HG02885 (cell line): ENCODE measurements around the gene CST4.
"Not testable (repeated sequence)": the region's sequence is repeated elsewhere in the genome, so short reads cannot be mapped to it uniquely, and the experiment has no call there.

Experiments used
- ATAC-seq: cut with Tn5 transposase; IDR thresholded peaks from one replicate; pipeline ENCODE4 v1.9.1; 2021; ENCODE audit warnings: mild to moderate bottlenecking; ENCODE audit not compliant: unreplicated experiment, poor library complexity

The CST4 gene

GRCh38 chr20:23688684-23689398 lies at the start of gene CST4:
Gene CST4 (minus strand): TSS chr20:23689038. CDS start chr20:23688969, 69 bp downstream.
- ATAC-seq = not testable (repeated sequence)

GRCh38 chr20:23735391-23735790 lies 46.6 kb upstream of the CST4 start:
- ATAC-seq = not testable (repeated sequence)

- not testable (repeated sequence) for ATAC-seq
These were observed 46.1 kb upstream of the CST4 start for GRCh38 chr20:23734949-23735348.

GRCh38 chr20:23734440-23734839 lies 45.6 kb upstream of the CST4 start:
- not testable (repeated sequence) for ATAC-seq

GRCh38 chr20:23727016-23727415 lies 38.2 kb upstream of the CST4 start:
- ATAC-seq = no peak

- ATAC-seq = no peak
These were observed 36.3 kb upstream of the CST4 start for GRCh38 chr20:23725102-23725501.

GRCh38 chr20:23723659-23724307 lies 34.9 kb upstream of the CST4 start:
- ATAC-seq = peak; percentile 86

- ATAC-seq = not testable (repeated sequence)
These were observed 34.0 kb upstream of the CST4 start for GRCh38 chr20:23722851-23723250.

- ATAC-seq = no peak
These were observed 33.1 kb upstream of the CST4 start for GRCh38 chr20:23721962-23722361.

- ATAC-seq = not testable (repeated sequence)
These were observed 30.5 kb upstream of the CST4 start for GRCh38 chr20:23719351-23719750.

- not testable (repeated sequence) for ATAC-seq
These were observed 22.9 kb upstream of the CST4 start for GRCh38 chr20:23711778-23712177.

- ATAC-seq = no peak
These were observed 21.9 kb upstream of the CST4 start for GRCh38 chr20:23710771-23711170.

GRCh38 chr20:23705895-23706294 lies 17.1 kb upstream of the CST4 start:
- ATAC-seq = no peak

GRCh38 chr20:23702021-23702420 lies 13.2 kb upstream of the CST4 start:
- no peak for ATAC-seq

- ATAC-seq = no peak
These were observed 12.1 kb upstream of the CST4 start for GRCh38 chr20:23700931-23701330.

- ATAC-seq = no peak
These were observed 9.1 kb upstream of the CST4 start for GRCh38 chr20:23697947-23698346.

- not testable (repeated sequence) for ATAC-seq
These were observed 6.2 kb upstream of the CST4 start for GRCh38 chr20:23695068-23695395.

- ATAC-seq = not testable (repeated sequence)
These were observed 5.6 kb upstream of the CST4 start for GRCh38 chr20:23694178-23695067.

- ATAC-seq = not testable (repeated sequence)
These were observed 4.1 kb upstream of the CST4 start for GRCh38 chr20:23692725-23693619.

GRCh38 chr20:23691675-23692074 lies 2.8 kb upstream of the CST4 start:
- ATAC-seq = no peak
